Measurements from ENCODE around the gene WIPF3. TPM values are rescaled to one million over a fixed set of nuclear protein-coding genes. Genes with fewer than 3 reads are reported as not detected.

WIPF3 gene
- total RNA-seq, 3 donors from 2014 or later: 0.16 to 3.2 (median 0.66) TPM

- TF ChIP-seq POLR2AphosphoS5 (IDR thresholded peaks at IDR 0.05): no peak
- TF ChIP-seq POLR2A (IDR thresholded peaks at IDR 0.05): no peak
- TF ChIP-seq, protein P1, sequence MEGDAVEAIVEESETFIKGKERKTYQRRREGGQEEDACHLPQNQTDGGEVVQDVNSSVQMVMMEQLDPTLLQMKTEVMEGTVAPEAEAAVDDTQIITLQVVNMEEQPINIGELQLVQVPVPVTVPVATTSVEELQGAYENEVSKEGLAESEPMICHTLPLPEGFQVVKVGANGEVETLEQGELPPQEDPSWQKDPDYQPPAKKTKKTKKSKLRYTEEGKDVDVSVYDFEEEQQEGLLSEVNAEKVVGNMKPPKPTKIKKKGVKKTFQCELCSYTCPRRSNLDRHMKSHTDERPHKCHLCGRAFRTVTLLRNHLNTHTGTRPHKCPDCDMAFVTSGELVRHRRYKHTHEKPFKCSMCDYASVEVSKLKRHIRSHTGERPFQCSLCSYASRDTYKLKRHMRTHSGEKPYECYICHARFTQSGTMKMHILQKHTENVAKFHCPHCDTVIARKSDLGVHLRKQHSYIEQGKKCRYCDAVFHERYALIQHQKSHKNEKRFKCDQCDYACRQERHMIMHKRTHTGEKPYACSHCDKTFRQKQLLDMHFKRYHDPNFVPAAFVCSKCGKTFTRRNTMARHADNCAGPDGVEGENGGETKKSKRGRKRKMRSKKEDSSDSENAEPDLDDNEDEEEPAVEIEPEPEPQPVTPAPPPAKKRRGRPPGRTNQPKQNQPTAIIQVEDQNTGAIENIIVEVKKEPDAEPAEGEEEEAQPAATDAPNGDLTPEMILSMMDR (IDR thresholded peaks at IDR 0.05): no peak
- no peaks in the 10 kb centered on the region for H3K9me3 ChIP-seq
- DNase-seq (ENCODE audit: low spot score in 2 of 2): peak in 1 of 2 donors; percentile 66
- H3K4me1 ChIP-seq: peaks cover 0 to 17% of the 10 kb centered on the region in 2 donors
- intact Hi-C loops (cut with DNase I; ENCODE audit: low total_unique reads): no loop called here
- H3K36me3 ChIP-seq: no peaks in the 10 kb centered on the region
- H3K4me3 ChIP-seq: no peak overlapping the region
- H3K27ac ChIP-seq: peak overlapping the region; percentile 59 to 74
- no peaks in the 10 kb centered on the region for H3K27me3 ChIP-seq
These were observed 60.2 kb downstream of the WIPF3 start for GRCh38 chr7:29866490-29866930.

DNA sequence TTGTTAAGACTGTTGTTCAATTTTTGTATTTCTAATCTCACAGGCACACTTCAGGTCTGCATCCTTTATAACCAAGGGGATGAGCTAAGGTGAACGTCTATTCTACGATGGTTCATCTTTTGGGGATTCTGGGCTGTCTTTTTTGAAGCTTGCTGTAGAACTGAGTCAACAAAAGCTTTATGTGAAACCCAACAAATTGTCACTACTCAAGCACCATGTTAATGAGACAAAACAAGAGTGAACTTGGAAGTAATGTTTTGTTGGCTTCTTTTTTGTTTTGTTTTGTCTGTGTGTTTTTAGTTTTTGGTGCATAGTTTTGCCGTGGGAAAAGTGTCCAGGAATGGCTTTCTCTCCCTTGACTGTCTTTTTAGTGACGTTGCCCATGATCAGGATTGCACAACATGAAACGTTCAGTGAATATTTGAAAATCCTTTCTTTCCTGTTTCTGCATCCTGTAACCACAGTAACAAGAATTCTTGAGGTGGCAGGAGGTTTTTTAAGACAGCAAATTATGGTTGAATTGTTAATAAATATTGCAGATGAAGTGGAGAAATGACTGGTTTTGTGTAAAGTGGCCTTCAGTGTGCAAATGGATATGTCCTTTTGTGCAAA, 65.6 kb downstream of the WIPF3 start:
- no peaks in the 10 kb centered on the region for H3K9me3 ChIP-seq
- H3K4me3 ChIP-seq: no peak overlapping the region
- no peak for TF ChIP-seq POLR2AphosphoS5 (IDR thresholded peaks at IDR 0.05)
- TF ChIP-seq, protein P1 (IDR thresholded peaks at IDR 0.05): no peak
- TF ChIP-seq POLR2A (IDR thresholded peaks at IDR 0.05): no peak
- DNase-seq (ENCODE audit: low spot score in 2 of 2): no peak
- no peaks in the 10 kb centered on the region for H3K27me3 ChIP-seq
- no peaks in the 10 kb centered on the region for H3K36me3 ChIP-seq
- H3K4me1 ChIP-seq: no peaks in the 10 kb centered on the region
- H3K27ac ChIP-seq: no peak overlapping the region
- intact Hi-C loops (cut with DNase I; ENCODE audit: low total_unique reads): no loop called here

DNA sequence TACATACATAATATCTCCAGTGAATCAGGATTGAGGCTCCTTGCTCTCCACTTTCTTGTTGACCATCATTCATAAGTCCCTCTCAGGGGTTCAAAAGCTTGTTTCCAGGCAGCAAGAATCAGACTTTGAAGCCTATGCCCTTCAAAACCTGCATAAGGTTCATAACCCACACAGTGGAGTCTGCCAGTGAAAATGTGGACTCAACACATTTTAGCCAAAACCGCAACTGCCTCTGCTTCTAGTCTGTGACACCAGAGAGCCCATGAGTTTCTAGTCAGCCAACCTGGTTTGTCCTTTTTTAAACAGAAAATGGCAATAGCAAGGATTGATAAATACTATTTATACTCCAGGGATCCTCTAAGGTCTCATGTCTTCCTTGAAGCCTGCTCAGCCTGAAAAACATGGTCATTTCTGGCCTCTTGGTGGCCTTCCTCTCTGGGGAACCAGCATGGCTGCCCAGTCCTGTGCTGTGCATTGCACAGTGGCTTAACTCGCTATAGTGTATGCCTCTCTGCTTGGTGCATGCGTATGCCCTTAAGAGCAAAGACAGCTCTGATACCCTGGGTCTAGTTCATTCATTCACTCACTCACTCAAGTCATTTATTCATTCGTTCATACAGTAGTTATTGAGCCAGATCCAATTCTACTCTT, 67.5 kb downstream of the WIPF3 start:
- no peak overlapping the region for H3K4me3 ChIP-seq
- H3K36me3 ChIP-seq: no peaks in the 10 kb centered on the region
- H3K27ac ChIP-seq: no peak overlapping the region
- DNase-seq (ENCODE audit: low spot score in 2 of 2): no peak
- intact Hi-C loops (cut with DNase I; ENCODE audit: low total_unique reads): no loop called here
- TF ChIP-seq POLR2A (IDR thresholded peaks at IDR 0.05): no peak
- TF ChIP-seq, protein P1 (IDR thresholded peaks at IDR 0.05): no peak
- TF ChIP-seq POLR2AphosphoS5 (IDR thresholded peaks at IDR 0.05): no peak
- H3K9me3 ChIP-seq: no peaks in the 10 kb centered on the region
- H3K4me1 ChIP-seq: no peaks in the 10 kb centered on the region
- no peaks in the 10 kb centered on the region for H3K27me3 ChIP-seq

DNA sequence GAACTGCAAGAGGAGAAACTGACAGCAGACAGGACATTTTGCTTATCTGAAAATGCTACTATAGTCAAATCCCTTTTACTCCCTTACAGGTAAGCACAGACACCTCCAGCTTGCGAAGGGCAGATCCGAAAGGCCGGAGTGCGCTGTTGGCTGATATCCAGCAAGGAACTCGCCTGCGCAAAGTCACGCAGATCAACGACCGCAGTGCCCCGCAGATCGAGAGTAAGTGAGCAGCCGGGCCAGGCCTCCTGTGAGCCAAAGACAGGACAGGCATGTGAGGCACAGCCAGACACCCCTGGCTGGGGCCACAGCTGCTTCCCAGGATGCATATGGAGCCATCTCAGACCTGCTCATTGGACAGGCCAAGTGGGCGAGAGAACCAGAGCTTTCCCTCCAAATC, 69.4 kb downstream of the WIPF3 start:
- TF ChIP-seq, protein P1 (IDR thresholded peaks at IDR 0.05): no peak
- TF ChIP-seq POLR2A (IDR thresholded peaks at IDR 0.05) (no peak), POLR2AphosphoS5 (IDR thresholded peaks at IDR 0.05) (no peak)
- DNase-seq (ENCODE audit: low spot score in 2 of 2): no peak
- Histone ChIP-seq H3K4me3 (no peak overlapping the region), H3K27me3 (no peaks in the 10 kb centered on the region), H3K4me1 (no peaks in the 10 kb centered on the region), H3K9me3 (no peaks in the 10 kb centered on the region), H3K27ac (peak overlapping the region in 1 of 2 donors; percentile 78), H3K36me3 (no peaks in the 10 kb centered on the region)
- intact Hi-C loops (cut with DNase I; ENCODE audit: low total_unique reads): no loop called here

DNA sequence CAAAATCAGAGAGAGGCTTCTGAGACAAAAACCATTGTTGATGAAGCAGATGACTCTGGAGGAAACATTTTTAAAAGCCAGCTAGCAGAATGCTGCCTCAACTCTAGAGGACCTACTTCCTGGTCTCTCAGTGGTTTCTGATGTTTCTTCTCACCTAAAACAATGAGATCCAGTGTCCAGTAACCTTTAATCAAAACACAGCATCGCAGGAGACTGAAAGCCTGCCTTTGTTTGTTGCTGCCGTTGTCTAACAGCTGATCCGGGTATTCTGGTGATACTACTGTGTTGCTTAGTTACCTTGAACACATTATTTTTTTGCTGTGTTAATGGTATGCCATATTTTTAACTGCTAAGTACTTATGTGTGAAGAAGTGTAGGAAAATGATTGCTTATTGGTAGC, 70.9 kb downstream of the WIPF3 start:
- Histone ChIP-seq H3K27ac (peak overlapping the region; percentile 13 to 78), H3K4me1 (no peaks in the 10 kb centered on the region), H3K36me3 (no peaks in the 10 kb centered on the region), H3K4me3 (no peak overlapping the region), H3K27me3 (no peaks in the 10 kb centered on the region), H3K9me3 (no peaks in the 10 kb centered on the region)
- intact Hi-C loops (cut with DNase I; ENCODE audit: low total_unique reads): no loop called here
- peak in 1 of 2 donors; percentile 61 for DNase-seq (ENCODE audit: low spot score in 2 of 2)
- peak in 1 of 3 donors; percentile 24 for TF ChIP-seq POLR2AphosphoS5 (IDR thresholded peaks at IDR 0.05)
- no peak for TF ChIP-seq POLR2A (IDR thresholded peaks at IDR 0.05)
